ENCODE data around the gene NCOR1. TPM values are rescaled to one million over a fixed set of nuclear protein-coding genes. Genes with fewer than 3 reads are reported as not detected.

The NCOR1 gene
- total and polyA plus RNA-seq, 2 of the 13 experiments (the other 11 are each of a cell fraction or from before 2014, with no cell fraction given), result 57.0 to 71.7 TPM

DNA sequence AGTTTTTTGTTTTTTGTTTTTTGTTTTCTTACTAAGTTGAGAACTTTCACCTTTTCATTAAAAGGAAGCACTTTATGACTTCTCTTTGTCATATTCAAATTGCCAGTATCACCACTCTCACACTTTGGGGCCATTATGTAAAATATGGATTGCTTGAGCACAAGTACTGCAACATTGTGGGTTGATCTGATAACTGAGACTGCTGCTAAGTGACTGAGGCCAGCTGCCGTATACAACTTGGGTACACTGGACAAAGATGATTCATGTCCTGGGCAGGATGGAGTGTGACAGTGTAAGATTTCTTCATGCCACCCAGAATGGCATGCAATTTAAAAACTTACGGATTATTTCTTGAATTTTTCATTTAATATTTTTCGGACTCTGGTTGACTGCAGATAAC is 207.9 kb downstream of the NCOR1 start:
- Histone ChIP-seq H4K20me1 (ENCODE audit: insufficient read depth, low read length) (no peaks in the 10 kb centered on the region), H3K27me3 (ENCODE audit: control insufficient read depth in 1 of 2, insufficient read depth in 2 of 2, low read length in 2 of 2) (no peaks in the 10 kb centered on the region), H3K4me3 (replicated peaks in 1 of 3; ENCODE audit: insufficient read depth in 1 of 3, low read depth in 2 of 3, low read length in 3 of 3) (no peak overlapping the region), H3K36me3 (replicated peaks in 1 of 2; ENCODE audit: control insufficient read depth in 1 of 2, insufficient read depth in 2 of 2, low read length in 2 of 2) (peaks cover 27 to 62% of the 10 kb centered on the region in 2 experiments), H3K4me2 (ENCODE audit: low read depth, low read length) (no peak overlapping the region), H3K79me2 (ENCODE audit: insufficient read depth, low read length) (peaks cover 4% of the 10 kb centered on the region), H3K4me1 (ENCODE audit: insufficient read depth, low read length) (peaks cover 14% of the 10 kb centered on the region), H2AFZ (ENCODE audit: low read length) (no peak overlapping the region), H3K9ac (ENCODE audit: insufficient read depth, low read depth, low read length) (no peak overlapping the region), H3K9me3 (ENCODE audit: low read length) (no peaks in the 10 kb centered on the region), H3K27ac (ENCODE audit: extremely low read length, insufficient read depth, low read length) (no peak overlapping the region)
- WGBS (ENCODE audit: low lambda C conversion rate), result 97% methylated on average over 3 of the region's 3 CpGs
- DNase-seq (ENCODE audit: low spot score) (no peak), FAIRE-seq (no peak), ATAC-seq (no peak)
- no TSS peak for BruUV-seq (replicated peaks)
- ChIA-PET CTCF (ENCODE audit: low intra/inter-chr PET ratio, low total read pairs) (no interaction called here), POLR2A (no interaction called here)
- no peak for TF ChIP-seq NCOR1 (IDR thresholded peaks at IDR 0.05; ENCODE audit: borderline replicate concordance, low read length)
- no peak for TF ChIP-seq SP1 (IDR thresholded peaks at IDR 0.05)
- no peak for TF ChIP-seq SP1 (CRISPR knock-in tag; IDR thresholded peaks at IDR 0.05)
- no peak for TF ChIP-seq NONO (IDR thresholded peaks at IDR 0.05)
- TF ChIP-seq NONO (CRISPR knock-in tag; conservative IDR thresholded peaks at IDR 0.05), result no peak
- TF ChIP-seq, protein P1, sequence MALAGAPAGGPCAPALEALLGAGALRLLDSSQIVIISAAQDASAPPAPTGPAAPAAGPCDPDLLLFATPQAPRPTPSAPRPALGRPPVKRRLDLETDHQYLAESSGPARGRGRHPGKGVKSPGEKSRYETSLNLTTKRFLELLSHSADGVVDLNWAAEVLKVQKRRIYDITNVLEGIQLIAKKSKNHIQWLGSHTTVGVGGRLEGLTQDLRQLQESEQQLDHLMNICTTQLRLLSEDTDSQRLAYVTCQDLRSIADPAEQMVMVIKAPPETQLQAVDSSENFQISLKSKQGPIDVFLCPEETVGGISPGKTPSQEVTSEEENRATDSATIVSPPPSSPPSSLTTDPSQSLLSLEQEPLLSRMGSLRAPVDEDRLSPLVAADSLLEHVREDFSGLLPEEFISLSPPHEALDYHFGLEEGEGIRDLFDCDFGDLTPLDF (CRISPR knock-in tag; IDR thresholded peaks at IDR 0.05), result no peak
- TF ChIP-seq CREM (IDR thresholded peaks at IDR 0.05), result no peak
- no peak for TF ChIP-seq CREM (CRISPR knock-in tag; IDR thresholded peaks at IDR 0.05)
- no peak for TF ChIP-seq MAZ (IDR thresholded peaks at IDR 0.05; ENCODE audit: borderline replicate concordance, low read depth, low read length)
- TF ChIP-seq MAZ (CRISPR knock-in tag; IDR thresholded peaks at IDR 0.05; ENCODE audit: low read depth), result no peak
- intact Hi-C loops (cut with micrococcal nuclease; ENCODE audit: unreplicated experiment), result no loop called here
- in situ Hi-C loops (cut with HindIII; ENCODE audit: extremely low pct_ligation_motif_present, low pct_unique_long_range_greater_than_20kb), result no loop called here

DNA sequence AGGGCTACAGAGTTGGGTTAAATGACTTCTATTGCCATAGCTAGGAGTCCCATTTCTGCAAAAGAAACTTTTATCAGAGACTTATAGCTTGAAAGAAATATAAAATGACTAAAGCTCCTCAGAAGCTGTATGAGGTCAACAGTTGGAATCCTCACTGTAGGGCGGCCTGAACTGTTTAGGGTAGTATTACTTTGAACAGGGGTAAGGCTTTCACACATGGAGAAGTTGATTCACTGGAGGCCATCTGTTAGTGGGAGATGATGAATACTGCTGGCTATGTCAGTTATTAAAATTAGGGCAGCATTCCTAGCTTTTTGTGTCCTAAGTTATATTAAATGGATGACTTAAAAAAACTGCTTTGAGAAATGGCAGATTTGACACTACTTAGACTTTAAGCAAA is 209.7 kb downstream of the NCOR1 start:
- Histone ChIP-seq H2AFZ (ENCODE audit: low read length) (no peak overlapping the region), H3K4me3 (replicated peaks in 1 of 3; ENCODE audit: insufficient read depth in 1 of 3, low read depth in 2 of 3, low read length in 3 of 3) (no peak overlapping the region), H4K20me1 (ENCODE audit: insufficient read depth, low read length) (no peaks in the 10 kb centered on the region), H3K9ac (ENCODE audit: insufficient read depth, low read depth, low read length) (no peak overlapping the region), H3K36me3 (replicated peaks in 1 of 2; ENCODE audit: control insufficient read depth in 1 of 2, insufficient read depth in 2 of 2, low read length in 2 of 2) (peaks cover 23 to 71% of the 10 kb centered on the region in 2 experiments), H3K27me3 (ENCODE audit: control insufficient read depth in 1 of 2, insufficient read depth in 2 of 2, low read length in 2 of 2) (no peaks in the 10 kb centered on the region), H3K9me3 (ENCODE audit: low read length) (no peaks in the 10 kb centered on the region), H3K79me2 (ENCODE audit: insufficient read depth, low read length) (peaks cover 14% of the 10 kb centered on the region), H3K4me1 (ENCODE audit: insufficient read depth, low read length) (peaks cover 18% of the 10 kb centered on the region), H3K27ac (ENCODE audit: extremely low read length, insufficient read depth, low read length) (no peak overlapping the region), H3K4me2 (ENCODE audit: low read depth, low read length) (no peak overlapping the region)
- ATAC-seq (no peak), FAIRE-seq (no peak), DNase-seq (ENCODE audit: low spot score) (no peak)
- WGBS (ENCODE audit: low lambda C conversion rate), result 100% methylated on average over 1 of the region's 1 CpG
- in situ Hi-C loops (cut with HindIII; ENCODE audit: extremely low pct_ligation_motif_present, low pct_unique_long_range_greater_than_20kb), result no loop called here
- CTCF ChIA-PET (ENCODE audit: low intra/inter-chr PET ratio, low total read pairs), result no interaction called here
- BruUV-seq (replicated peaks), result no TSS peak
- POLR2A ChIA-PET, result no interaction called here
- intact Hi-C loops (cut with micrococcal nuclease; ENCODE audit: unreplicated experiment), result no loop called here
- TF ChIP-seq MBNL3 (CRISPR knock-in tag; conservative IDR thresholded peaks at IDR 0.05) (no peak), IRF9 (CRISPR knock-in tag; IDR thresholded peaks at IDR 0.05; ENCODE audit: borderline replicate concordance) (no peak), MBD4 (IDR thresholded peaks at IDR 0.05; ENCODE audit: borderline replicate concordance, low read length) (no peak), CBFB (CRISPR knock-in tag; IDR thresholded peaks at IDR 0.05) (no peak), FIP1L1 (IDR thresholded peaks at IDR 0.05; ENCODE audit: borderline replicate concordance, insufficient read depth, low read depth, low read length) (no peak), ZNF326 (CRISPR knock-in tag; IDR thresholded peaks at IDR 0.05; ENCODE audit: borderline replicate concordance) (no peak), ZNF253 (CRISPR knock-in tag; IDR thresholded peaks at IDR 0.05; ENCODE audit: borderline replicate concordance) (no peak), ZNF3 (CRISPR knock-in tag; IDR thresholded peaks at IDR 0.05) (no peak), ZNF674 (CRISPR knock-in tag; IDR thresholded peaks at IDR 0.05; ENCODE audit: low read depth) (no peak), BATF2 (CRISPR knock-in tag; IDR thresholded peaks at IDR 0.05) (no peak)
